Stimulated activated CD4-positive, alpha-beta T cell treated with anti-CD3 and anti-CD28 coated beads, Interleukin-12 subunit alpha, Interleukin-12 subunit beta, amount 100 ng/mL, for 4 hours (primary cell): ENCODE results near the gene ALPK3.

Experiments
- DNase-seq: peaks from one replicate; pipeline ENCODE4 v3.0.0-alpha.2; 2020

ALPK3 gene, protein sequence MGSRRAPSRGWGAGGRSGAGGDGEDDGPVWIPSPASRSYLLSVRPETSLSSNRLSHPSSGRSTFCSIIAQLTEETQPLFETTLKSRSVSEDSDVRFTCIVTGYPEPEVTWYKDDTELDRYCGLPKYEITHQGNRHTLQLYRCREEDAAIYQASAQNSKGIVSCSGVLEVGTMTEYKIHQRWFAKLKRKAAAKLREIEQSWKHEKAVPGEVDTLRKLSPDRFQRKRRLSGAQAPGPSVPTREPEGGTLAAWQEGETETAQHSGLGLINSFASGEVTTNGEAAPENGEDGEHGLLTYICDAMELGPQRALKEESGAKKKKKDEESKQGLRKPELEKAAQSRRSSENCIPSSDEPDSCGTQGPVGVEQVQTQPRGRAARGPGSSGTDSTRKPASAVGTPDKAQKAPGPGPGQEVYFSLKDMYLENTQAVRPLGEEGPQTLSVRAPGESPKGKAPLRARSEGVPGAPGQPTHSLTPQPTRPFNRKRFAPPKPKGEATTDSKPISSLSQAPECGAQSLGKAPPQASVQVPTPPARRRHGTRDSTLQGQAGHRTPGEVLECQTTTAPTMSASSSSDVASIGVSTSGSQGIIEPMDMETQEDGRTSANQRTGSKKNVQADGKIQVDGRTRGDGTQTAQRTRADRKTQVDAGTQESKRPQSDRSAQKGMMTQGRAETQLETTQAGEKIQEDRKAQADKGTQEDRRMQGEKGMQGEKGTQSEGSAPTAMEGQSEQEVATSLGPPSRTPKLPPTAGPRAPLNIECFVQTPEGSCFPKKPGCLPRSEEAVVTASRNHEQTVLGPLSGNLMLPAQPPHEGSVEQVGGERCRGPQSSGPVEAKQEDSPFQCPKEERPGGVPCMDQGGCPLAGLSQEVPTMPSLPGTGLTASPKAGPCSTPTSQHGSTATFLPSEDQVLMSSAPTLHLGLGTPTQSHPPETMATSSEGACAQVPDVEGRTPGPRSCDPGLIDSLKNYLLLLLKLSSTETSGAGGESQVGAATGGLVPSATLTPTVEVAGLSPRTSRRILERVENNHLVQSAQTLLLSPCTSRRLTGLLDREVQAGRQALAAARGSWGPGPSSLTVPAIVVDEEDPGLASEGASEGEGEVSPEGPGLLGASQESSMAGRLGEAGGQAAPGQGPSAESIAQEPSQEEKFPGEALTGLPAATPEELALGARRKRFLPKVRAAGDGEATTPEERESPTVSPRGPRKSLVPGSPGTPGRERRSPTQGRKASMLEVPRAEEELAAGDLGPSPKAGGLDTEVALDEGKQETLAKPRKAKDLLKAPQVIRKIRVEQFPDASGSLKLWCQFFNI (N-terminal part only)

DNA sequence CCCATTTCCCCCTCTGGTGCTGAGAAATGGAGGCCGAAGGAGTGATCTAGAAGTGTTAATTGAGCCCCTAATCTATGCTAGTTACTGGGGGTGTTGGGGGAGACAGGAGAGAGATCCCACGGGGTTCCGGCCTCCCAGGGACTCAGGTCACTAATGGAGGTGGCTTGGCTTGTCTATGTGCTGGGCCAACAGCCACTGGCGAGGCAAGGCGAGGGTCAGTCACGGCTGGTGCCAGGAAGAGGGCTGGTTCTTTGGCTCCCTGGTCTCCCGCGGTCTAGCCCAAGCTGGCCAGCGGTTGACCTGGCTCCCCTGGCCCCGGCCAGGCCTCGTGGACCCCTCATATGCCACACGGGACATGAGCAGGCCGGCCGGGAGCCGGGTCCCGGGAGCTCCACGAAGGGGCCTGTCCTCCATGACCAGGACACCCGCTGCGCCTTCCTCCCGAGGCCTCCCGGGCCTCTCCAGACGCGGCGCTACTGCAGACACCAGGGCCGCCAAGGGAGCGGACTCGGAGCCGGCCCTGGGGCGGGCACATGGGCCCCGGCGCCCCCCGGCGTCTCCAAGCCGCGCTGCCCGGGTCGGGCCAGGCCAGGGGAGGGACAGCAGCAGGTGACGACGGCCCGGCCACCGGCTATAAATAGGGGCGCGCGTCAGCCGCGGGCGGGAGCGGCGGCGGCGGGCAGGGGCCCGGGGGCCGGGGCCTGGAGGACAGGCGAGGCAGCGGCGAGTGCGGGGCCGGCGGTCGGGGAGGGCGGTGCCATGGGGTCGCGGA is at the start of gene ALPK3:
TSS of gene ALPK3 (plus strand) at position 663 of the 772 bp plus-strand sequence. CDS start at position 760, 97 bp downstream.
- DNase-seq: no peak

DNA sequence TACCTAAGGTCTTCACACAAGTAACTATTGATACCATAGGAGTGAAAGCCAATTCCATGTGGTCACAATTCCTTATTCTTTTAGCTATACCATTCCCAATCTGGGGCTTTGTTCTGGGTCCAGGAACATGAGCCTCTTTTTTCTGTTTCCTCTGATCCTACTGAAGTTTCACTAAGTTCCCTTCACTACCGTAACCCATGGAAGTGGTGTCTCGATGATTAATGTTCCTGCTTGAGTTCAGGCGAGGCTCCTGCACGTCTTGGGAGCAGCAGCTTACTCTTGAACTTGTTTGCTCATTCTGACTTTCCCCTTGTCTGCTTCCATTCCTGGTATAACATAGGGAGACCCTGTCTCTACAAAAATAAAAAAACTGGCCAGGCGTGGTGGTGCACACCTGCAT is 45.1 kb upstream of the ALPK3 start:
- DNase-seq: no peak

DNA sequence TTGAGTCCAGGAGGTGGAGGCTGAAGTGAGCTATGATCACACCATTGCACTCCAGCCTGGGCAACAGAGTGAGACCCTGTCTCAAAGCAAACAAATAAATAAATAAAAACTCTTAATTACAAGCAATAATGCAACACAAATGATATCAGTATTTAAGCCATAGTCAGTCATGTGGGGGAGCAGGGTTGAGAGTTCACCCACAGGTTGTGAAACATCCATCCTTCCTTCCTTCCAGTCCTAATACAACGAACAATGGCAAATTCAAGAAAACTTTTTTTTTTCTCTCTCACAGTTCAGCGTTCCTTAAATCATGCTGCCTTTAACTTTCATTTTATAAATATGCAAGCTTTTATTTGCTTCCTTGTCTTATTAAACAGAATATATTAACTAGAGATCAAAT is 44.7 kb upstream of the ALPK3 start:
- DNase-seq: no peak

DNA sequence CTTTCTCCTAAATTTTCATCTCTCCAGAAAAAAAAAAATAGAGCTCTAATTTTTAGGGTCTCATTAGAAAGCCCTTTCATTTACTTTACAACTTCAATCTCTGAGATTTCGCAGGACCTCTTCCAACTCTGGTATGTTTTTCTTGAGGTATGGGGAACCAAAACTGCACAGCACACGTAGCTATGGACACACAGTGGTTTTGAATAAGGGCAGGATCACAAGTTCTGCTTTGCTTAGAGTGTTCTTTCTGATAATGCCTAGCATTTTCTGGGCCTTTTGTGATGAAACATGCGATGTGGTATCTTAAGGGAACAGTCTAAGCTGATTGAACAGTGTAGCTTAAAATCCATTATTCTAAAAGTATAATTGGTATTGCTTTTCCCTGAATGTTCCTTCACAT is 43.4 kb upstream of the ALPK3 start:
- DNase-seq: no peak

DNA sequence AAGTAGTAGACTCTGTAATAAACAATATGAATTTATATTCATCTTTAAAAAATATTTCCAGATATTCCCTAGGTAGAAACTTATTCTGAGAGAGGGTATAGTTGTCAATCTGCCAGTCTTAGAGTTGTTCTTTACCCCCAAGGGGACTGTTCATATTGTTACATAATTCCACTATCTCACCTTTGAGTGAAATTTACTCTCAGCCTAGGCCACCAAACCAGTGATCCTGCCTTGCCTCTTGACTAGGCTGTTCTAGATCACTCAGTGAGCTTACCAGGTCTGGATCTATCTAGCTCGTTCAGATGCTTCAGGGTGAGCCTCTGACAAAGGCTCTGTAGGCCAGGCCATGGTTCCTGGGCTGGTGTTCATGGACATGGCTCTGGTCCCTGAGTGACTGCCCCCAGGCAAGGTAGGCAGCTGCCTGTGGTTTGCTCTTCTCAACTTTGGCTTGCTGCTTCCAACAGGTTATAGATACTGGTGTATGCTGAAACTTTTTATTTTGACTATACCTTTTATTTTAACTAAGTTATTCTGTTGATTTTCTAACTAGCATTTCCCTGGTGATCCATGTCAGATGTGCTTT is 41.2 kb upstream of the ALPK3 start:
- DNase-seq: no peak

DNA sequence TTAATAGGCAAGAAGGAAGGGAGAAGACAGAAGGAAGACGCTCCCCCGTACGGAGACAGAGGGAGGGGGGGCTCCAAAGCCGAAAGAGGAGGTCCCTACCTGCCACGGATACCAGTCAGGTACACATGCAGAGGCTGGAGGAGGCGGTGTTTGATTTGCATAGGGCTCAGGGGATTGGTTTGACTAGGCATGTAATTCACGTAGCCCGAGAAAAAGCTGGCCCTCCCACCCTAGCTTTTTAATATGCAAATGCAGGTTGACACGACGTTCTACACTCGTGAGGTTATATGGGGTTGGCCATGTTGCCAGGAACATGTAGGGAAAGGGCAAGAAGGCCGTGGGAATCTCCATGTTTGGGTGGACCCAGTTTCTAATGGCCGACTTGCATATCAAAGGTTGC is 39.0 kb upstream of the ALPK3 start:
- no peak for DNase-seq

DNA sequence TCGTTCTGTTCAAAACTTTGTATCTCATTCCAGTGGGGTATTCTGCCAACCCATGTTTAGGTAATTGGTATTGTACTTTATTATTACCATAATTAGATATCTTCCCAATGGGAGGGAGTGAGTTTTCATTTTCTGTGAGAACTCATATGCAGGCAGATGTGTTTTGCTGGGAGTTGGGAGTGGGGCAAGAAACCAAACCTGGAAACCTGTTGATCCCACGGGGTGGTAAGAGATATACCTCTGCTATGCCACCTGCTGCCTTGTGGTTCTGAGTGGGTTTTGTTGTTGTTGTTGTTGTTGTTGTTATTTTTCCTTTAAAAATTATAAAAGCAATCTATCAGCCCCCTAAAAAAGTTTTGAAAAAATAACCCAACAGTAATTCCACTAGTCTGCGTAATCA is 36.7 kb upstream of the ALPK3 start:
- DNase-seq: no peak

DNA sequence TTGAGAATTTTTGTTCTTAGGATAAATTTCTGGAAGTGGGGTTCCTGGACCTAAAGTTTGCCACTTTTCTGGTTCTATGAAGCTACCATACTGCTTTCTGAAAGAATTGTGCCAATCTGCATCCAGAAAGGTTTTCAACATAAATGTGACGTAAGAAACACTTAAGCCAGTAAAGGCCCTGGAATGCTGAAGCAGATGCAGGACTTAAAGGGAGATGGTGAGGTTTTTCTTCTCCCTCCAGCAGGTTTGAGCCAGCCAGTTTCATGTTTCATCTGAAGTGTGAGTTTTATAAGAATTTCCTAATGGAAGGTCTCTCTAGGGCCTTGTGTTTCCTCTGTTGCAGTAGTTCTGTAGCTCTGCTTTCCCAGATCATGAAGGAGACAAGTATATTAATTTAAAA is 35.7 kb upstream of the ALPK3 start:
- DNase-seq: no peak

DNA sequence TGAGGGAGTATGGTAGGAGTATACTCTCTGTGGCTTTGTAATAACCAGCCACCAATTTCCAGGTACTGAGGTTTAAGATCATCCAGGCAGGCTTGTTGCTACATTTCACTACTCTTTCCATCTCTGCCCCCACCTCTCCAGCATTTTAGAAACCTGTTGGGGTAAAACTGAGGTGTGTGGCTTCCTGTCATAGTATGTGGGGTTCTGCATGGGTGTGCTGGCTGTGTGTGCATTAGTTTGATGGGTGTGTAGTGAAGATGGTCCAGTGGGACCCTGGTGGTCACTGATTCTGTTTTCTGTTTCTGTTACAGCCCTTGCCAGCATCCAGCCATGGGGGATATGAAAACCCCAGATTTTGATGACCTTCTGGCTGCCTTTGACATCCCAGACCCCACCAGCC is 34.8 kb upstream of the ALPK3 start:
- no peak for DNase-seq

DNA sequence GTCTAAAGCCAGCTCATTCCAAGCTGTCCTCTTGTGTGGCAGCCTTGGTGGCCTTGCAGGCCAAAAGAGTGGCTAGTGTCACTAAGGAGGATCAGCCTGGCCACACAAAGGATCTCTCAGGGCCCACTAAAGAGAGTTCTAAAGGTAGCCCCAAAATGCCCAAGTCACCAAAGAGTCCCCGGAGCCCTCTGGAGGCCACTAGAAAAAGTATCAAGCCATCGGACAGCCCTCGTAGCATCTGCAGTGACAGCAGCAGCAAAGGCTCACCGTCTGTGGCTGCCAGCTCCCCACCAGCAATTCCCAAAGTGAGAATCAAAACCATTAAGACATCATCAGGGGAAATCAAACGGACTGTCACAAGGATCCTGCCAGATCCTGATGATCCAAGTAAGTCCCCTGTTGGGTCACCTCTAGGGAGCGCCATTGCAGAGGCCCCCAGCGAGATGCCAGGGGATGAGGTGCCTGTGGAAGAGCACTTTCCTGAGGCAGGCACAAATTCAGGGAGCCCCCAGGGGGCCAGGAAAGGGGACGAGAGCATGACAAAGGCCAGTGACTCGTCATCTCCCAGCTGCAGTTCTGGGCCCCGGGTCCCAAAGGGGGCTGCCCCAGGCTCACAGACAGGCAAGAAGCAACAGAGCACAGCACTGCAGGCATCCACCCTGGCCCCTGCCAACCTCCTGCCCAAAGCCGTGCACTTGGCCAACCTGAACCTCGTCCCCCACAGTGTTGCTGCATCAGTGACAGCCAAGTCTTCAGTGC is 33.5 kb upstream of the ALPK3 start:
- DNase-seq: no peak

DNA sequence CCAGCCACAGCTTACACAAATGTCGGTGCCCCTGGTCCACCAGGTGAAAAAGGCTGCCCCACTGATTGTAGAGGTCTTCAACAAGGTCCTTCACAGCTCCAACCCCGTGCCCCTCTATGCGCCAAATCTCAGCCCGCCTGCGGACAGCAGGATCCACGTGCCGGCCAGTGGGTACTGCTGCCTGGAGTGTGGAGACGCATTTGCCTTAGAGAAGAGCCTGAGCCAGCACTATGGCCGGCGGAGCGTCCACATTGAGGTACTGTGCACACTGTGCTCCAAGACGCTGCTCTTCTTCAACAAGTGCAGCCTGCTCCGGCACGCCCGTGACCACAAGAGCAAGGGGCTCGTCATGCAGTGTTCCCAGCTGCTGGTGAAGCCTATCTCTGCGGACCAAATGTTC is 32.9 kb upstream of the ALPK3 start:
- DNase-seq: no peak

DNA sequence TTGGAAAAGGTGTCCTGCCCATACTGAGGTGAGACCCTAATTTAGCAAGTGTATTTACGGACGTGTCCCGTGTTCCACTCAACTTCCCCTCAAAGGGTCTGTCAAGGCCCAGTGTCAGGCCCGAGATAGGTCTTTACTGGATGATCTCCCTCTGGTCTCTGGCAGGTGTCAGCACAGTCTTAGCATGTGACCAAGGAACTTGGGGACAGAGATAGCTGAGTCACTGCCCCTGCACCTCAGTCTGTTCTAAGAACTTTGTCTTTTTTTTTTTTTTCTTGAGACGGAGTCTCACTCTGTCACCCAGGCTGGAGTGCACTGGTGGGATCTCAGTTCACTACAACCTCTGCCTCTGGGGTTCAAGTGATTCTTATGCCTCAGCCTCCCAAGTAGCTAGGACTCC is 32.1 kb upstream of the ALPK3 start:
- no peak for DNase-seq

DNA sequence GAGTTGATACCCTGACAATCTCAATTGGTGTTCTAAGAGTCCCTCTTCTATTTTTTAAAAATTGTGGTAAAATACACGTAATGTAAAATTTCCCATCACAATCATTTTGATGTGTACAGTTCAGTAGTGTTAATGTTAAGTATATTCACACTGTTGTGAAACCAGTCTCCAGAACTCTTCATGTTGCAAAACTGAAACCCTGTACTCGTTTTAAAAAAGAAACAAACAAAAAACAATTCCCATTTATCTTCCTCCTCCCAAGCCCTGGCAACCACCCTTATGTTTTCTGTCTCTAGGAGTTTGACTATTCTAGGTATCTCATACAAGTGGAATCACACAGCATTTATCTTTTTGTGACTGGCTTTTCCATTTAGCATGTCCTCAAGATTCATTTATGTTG is 28.7 kb upstream of the ALPK3 start:
- no peak for DNase-seq

DNA sequence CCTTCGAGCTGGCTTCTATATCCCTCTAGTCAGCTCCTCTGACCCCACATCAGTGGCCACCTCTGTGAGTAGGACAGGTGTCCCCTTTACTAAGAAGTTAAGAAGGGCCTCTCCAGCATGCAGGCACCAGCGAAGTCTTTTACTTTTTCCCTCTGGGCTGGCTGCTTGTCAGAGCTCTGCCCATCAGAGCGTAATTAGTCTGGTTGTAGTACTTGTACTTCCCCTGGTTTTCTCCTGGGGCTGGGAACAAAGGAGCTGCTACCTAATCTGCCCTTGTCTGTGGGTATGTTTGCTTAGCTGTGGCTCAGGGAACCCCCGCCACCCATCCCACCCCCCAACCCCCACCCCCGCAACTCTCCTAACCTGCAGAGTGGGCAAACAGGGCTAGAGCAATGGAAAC is 27.4 kb upstream of the ALPK3 start:
- DNase-seq: no peak

DNA sequence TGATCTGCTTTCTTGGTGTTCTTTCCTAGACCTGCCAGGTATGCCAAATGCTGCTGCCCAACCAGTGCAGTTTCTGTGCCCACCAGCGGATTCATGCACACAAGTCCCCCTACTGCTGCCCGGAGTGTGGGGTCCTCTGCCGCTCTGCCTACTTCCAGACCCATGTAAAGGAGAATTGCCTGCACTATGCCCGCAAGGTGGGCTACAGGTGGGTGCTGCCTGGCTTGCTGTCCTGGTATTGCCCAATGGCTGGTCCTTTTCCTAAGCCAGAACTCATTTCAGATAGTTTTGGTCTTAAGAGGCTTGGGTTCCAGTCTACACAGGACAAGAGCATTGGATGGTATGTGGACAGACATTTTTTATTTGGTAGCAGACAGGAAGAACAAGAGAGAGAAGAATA is 26.5 kb upstream of the ALPK3 start:
- DNase-seq: no peak

DNA sequence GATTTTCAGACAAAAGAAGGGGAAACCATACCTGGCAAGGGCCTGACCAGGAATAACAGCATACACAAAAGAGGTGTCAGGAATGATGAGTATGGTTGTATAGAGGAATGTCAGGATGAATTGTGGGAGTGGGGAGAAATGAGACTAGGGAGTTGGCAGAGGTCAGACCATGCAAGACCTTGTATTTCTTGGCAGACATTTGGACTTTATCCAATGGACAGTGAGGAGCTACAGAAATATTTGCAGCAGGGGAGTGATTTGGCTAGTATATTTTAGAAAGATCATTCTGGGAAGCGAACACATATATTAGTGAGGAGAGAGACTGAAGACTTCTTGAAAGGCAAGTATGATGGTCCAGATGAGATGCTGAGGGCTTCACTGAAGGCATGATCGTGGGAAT is 25.4 kb upstream of the ALPK3 start:
- DNase-seq: no peak

DNA sequence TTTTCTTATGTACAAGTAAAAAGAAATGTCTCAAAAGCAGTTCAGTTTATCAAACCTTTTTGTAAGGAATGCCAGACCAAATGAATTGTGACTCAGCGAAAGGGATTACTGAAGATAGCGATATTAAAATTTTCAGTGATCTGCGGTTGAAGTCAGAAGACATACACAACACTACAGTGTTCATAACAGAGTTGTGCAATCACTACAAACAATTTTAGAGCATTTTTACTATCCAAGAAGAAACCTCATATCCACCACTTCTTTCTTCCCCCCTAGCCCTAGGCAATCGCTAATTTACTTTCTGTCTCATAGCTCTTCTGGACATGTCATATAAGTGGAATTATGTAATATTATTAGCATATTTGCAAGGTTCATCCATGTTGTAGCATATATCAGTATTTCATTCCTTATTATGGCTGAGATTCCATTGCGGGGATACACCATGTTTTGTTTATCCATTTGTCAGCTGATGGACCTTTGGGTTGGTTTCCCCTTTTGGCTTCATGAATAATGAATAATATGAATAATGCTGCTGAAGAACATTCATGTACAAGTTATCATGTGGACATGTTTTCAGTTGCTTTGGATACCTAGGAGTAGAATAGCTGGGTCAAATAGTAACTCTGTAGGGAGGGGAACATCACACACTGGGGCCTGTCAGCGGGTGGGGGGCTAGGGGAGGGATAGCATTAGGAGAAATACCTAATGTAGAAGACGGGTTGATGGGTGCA is 23.6 kb upstream of the ALPK3 start:
- no peak for DNase-seq

DNA sequence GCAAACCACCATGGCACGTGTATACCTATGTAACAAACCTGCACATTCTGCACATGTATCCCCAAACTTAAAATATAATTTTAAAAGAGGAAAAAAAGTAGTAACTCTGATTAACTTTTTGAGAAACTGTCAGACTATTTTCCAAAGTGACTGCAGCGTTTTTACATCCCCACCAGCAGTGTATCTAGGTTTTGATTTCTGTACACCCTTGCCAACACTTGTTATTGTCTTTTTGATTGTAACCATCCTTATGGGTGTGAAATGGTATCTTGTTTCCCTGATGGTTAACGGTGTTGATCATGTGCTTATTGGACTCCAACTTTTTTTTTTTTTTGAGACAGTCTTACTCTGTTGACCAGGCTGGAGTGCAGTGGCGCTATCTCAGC is 23.0 kb upstream of the ALPK3 start:
- no peak for DNase-seq

DNA sequence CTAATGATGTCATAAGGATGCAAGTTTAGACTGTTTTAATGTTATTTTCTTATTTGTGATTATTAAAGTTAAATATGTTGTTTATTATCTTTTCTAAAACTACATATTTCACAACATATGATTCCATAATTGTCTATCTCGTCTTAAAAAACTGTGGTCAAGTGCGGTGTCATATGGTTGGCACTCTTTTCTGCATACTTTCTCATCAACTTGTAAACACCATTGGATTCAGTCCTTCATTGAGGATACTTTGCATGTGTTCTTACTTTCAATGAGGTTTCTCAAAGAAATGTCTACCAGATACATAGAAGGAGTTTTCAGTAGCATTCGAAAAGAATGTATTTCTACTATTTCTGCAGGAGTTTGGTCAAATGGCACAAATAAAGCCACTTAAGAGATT is 22.0 kb upstream of the ALPK3 start:
- no peak for DNase-seq

DNA sequence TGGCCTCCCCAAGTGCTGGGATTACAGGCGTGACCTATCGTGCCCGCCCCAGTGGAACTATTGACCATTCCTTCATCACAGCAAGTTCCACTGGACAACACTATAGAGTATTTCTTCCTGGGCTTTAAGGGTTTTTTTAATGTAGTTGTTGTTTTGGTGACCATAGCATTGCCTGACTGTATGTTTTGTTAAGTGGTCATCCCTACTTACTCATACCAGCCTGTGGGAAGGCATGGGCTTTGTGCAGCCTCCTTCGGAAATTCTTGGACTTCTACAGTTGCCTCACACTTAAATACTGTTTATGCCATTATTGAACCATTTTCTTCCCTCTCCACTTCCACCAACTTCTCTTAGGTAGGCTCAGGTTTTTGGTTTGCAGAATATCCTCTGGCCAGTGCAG is 19.9 kb upstream of the ALPK3 start:
- no peak for DNase-seq

DNA sequence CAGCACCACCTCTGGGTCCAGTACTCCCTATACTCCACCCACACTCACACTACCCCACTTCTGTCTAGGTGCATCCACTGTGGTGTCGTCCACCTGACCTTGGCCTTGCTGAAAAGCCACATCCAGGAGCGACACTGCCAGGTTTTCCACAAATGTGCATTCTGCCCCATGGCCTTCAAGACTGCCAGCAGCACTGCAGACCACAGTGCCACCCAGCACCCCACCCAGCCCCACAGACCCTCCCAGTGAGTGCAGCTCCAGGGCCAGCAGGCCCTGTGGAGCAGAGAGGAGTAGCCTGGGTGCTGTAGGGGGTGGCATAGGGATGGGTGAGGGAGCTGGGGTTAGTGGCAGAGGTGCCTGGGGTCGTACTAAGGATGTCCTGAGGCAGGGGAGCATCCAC is 19.4 kb upstream of the ALPK3 start:
- DNase-seq: no peak
